ENCODE measurements around the gene COPE.
A peak's percentile ranks its signal among the peaks of the same experiment; 100 is the strongest.
"Not testable (repeated sequence)": the region's sequence is repeated elsewhere in the genome, so short reads cannot be mapped to it uniquely, and the experiment has no call there.

COPE gene

DNA sequence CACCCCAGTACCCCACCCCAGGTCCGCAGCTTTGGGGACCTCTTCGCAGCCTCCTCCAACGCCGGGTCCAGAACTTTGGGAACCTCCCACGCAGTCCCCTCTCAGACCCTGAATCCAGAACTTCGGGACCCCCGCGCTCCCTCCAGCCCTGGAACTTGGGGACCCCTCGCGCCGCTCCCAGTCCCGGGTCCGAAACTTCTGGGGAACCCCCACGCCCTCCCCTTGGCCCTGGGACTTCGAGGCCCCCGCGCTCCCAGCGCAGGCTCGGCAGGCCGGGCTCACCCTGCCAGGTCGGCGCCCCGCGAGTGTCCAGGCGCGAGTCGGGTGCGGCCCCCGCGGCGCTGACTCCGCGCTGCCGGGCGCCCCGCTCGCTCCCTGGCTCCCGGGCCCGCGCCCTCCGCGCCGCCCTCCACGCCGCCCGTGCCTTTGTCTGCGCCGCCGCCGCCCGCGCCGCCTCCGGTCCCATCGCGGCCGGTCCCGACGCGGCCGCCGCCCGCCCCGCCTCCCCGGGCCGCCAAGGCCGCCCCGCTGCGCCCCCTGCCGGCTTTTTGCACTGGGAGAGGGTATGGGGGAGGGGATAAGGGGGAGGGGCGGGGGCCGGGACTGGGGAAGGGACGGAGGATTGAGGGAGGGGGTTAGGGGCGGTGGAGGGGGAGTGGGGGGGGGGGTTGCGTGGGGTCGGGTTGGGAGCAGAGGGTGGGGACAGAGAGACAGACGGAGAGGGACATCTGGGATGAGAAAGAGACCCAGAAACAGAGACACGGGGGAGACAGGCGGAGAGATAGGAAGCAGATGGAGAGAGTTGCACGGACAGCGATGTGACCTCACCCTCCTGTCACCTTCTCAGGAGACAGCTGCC lies 21.8 kb upstream of the COPE start, which contains the start of gene HOMER3:
Gene HOMER3, minus strand, starts transcription at position 449 of the 859 bp plus-strand sequence. CDS start 2,235 bp downstream, outside the sequence.
- DNase-seq (ENCODE audit: low read depth, low spot score) = peak; percentile 51

DNA sequence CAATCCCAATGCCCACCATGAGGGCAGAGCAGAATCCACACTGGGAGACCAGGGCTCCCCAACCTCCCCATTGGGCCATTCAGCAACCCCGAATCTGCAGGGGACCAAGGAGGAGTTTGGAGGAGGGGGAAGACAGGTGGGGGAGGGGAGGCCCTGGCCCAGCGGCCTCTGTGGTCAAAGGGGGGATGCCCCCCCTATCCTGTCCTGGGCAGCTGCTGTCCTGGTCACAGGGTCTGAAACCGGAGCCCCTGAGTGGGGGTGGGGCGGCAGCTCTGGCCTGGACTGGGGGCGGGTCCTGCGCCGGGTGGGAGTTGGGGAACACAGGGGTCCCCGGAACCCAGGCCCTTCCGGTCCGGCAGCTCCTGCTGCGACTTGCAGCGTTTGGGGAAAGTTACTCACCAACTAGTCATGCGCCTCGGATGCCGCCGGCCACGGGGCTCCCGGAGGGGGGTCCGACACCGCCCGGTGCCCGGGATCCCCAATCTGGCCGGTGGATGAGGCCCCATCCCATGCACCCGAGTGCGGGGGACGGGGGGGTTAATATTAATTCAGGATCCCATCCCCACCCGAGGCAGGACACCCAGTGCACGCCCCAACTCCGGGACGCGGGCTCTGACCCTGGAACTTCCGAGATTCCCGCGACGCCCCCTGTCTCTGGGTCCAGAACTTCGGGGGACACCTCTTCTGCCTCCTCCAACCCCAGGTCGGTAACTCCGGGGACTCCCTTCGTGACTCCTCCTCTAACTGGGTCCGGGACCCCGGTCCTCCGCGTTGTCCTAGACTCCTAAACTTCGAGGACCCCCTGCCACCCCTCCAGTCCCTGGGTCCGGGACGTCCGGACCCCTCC lies 21.0 kb upstream of the COPE start:
- no peak for DNase-seq (ENCODE audit: low read depth, low spot score)

DNA sequence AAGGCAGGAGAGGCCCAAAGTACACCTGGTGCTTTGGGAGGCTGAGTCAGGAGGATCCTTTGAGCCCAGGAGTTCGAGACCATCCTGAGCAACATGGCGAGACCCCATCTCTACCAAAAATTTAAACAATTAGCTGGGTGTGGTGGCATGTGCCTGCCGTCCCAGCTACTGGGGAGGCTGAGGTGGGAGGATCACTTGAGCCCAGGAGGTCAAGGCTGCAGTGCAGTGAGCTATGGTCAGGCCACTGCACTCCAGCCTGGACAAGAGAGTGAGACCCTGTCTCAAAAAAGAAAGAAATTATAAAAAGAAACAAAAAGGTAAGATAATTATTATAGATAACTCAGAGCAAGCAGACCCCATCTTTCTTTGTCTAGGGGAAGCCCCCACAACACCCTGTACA lies 20.0 kb upstream of the COPE start:
- DNase-seq (ENCODE audit: low read depth, low spot score) = no peak

DNA sequence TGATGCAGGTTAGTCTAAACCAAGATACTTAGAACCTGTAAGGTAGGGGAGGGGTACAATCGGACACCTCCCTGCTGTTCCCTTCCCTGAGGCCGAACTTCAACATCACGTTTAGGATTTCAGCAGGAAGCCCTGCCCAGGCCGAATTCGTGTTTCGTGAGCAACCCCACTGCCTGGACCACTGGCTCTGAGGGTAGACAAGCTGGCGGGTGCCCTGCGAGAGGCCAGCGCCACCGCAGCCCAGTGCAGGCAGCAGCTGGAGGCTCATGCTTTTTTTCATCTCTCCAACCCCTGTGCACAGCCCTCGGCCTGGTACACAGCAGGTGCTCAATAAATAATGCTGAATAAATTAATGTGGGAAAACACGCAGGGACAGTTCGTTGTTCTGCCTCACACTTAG lies 14.1 kb upstream of the COPE start:
- DNase-seq (ENCODE audit: low read depth, low spot score) = no peak

DNA sequence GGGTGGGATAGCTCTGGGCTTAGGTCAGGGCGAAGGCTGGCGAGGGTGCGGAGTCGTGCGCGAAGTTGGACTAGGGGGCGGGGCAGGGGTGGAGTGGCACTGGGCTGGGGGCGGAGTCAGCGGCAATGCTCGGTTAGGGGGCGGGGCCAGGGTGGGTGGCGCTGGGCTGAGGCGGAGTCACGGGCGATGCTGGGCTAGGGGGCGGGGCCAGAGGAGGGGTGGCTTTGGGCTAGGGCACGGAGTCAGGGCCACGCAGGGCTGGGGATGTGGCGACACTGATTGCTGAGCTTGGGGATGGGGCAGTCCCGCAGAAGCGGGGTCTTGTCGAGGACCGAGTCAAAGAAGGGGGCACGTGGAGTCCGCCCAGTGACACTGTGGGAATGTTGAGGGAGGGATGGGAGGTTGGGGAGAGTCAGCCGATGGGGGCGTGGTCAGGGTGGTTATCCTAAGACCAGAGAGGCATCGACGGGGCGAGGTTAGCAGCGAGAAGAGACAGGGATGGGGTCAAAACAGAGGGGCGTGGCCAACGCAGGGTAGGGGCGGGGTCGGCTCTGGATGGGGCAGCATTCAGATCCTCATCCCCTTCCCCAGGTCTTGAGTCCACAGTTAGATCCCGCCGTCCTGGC lies 13.1 kb upstream of the COPE start:
- DNase-seq (ENCODE audit: low read depth, low spot score) = peak; percentile 63

DNA sequence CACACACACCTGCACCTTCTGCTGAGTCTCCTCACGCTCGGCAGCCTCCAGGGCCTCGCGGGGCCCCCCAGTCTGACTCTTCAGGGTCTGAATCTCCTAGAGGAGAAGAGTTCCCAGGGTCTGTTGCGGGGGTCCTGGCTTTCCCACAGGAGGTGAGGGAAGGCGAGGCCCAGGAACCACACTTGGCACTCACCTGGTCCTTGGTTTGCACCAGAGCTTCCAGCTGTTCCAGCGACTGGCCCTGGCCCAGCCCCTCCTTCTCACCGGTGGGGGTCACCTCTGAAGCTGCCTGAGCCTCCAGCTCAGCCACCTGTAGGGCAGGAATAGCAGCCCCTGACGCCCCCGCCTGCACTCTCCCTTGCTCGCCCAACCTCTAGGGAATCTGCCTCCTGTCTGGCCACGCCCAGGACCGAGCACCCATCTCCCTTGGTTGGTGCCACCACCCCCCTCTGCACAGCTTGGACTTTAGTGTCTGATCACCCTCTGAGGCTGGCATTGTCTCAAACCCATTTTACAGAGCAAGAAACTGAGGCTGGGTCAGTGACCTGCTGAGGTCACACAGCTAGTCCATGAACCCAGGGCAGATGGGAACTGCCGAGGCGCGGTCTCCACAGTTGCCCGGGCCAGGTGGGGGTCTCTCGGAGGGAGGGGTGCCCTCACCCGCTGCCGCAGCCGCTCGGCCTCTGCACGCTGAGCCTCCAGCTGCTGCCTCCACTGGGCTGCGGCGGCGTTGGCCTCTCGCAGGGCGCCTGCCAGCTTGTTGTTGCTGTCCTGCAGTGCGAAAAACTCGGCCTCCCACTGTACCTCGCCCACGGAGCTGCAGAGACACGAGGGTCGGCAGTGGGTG lies 12.4 kb upstream of the COPE start:
- no peak for DNase-seq (ENCODE audit: low read depth, low spot score)

DNA sequence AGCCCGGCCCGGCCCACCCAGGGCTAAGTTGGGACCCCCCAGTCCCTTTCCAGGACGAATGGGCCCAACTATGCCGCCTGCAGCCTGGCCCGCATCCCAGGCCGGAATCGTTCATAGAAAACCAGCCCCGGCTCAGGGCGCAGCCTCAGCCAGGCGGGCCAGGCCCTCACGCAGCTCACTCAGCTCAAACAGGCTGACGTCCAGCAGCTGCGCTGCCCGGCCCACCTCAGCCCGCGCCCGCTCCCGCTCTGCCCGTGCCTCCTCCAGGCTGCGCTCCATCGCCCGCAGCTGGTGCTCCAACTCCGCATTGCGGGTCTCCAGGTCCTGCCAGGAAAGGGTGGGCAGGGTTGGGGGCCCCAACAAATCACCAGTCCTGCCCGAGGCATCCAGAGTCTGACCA lies 10.1 kb upstream of the COPE start:
- DNase-seq (ENCODE audit: low read depth, low spot score) = no peak

DNA sequence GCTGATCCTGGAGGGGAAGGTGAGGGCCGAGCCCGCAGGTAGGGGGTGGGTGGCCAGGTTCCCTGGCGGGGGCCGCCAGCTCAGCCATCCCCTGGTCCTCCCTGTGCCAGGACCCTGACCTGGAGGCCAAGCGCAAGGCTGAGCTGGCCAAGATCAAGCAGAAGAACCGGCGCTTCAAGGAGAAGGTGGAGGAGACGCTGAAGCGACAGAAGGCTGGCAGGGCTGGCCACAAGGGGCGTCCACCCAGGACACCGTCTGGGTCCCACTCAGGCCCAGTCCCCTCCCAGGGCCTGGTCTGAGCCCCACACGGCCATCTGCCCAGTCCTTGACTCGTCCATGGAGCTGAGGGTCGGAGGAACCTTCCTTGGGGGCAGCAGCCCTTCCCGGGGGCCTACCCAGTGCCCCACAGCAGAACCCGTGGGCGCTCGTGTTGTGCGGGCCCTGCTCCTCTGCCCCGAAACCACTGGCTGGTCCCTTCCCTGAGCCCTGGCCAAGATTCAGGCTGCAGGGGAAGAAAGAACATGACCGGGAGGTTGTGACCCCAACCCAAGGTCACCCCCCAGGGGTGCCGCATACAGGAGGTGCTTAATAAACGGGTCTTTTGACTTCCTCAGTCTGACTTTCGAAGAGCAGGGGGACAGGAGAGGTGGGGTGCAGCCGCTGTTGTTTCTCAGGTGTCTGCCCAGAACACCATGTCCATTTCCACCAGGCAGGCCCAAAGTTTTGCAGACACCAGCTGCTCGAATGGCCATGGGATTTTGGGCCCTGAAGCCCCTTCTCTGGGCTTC lies 9.0 kb upstream of the COPE start:
- no peak for DNase-seq (ENCODE audit: low read depth, low spot score)

DNA sequence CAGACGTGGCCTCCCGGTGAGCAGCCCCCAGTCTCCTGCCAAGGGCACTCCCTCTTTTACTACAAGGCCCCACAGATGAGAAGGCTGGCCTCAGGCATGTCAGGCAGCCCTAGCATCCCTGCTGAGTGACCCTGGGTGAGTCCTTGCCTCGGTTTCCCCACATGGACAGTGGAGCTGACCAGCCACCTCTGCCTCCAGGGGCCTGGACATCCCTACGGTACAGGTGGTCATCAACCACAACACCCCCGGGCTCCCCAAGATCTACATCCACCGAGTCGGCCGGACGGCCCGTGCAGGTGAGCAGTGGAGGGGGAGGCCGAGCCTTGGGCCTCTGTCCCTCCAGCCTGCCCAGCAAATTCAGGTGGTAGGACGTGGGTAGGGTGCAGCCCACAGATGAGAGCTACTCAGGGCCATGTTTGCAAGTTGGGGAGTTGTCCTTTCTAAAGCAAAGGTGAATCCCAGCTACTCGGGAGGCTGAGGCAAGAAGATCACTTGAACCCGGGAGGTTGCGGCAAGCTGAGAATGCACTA lies 5.6 kb upstream of the COPE start:
- DNase-seq (ENCODE audit: low read depth, low spot score) = no peak

DNA sequence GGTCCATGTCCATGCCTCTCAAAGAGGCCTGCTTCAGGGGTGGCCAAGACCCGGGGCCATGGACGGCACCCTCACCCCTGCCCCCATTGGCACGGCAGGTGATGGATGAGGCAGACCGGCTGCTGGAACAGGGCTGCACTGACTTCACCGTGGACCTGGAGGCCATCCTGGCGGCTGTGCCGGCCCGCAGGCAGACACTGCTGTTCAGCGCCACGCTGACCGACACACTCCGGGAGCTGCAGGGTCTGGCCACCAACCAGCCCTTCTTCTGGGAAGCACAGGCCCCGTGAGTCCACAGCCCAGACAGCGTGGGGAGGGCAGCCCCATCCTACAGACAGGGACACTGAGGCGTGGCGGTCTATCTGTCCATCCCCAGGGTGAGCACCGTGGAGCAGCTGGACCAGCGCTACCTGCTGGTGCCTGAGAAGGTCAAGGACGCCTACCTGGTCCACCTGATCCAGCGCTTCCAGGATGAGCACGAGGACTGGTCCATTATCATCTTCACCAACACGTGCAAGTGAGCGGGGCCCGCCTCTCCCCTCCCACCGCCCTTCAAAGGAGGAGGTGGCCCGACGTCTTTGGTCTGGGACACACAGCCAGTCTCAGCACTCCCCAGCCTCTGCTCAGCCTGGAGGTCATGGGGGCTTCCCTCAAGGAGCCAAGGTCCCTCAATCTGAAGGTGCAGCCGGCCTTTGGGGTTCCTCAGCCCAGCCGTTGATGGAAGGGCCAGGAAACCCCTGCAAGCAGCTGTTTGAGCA lies 3.2 kb upstream of the COPE start:
- DNase-seq (ENCODE audit: low read depth, low spot score) = no peak

DNA sequence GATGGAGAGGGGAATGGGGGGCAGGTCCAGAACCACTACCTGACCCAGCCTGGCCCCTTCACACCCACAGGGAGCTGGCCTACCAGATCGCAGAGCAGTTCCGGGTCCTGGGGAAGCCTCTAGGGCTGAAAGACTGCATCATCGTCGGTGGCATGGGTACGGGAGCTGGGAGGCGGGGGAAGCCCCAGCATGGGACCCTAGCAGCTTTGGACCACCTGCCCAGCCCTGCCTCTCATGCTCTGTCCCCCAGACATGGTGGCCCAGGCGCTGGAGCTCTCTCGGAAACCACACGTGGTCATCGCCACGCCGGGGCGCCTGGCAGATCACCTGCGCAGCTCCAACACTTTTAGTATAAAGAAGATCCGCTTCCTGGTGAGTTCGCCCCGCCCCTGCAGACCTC lies 2.4 kb upstream of the COPE start:
- no peak for DNase-seq (ENCODE audit: low read depth, low spot score)

DNA sequence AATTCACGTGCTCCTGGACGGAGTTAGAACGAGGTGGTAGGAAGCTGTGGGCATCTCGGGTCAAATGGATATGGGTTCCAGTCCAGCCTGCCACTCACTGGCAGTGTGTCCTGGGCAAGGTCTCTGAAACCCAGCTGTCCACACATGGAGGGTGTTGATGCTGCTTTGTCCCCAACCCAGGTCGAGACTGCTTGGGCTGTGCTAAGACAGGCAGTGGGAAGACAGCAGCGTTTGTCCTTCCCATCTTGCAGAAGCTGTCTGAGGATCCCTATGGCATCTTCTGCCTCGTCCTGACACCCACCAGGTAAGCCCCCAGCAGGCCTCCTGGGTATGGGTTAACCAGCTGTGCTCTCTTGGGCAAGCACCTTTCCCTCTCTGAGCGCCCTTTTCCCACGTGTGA lies 1.2 kb upstream of the COPE start:
- no peak for DNase-seq (ENCODE audit: low read depth, low spot score)

DNA sequence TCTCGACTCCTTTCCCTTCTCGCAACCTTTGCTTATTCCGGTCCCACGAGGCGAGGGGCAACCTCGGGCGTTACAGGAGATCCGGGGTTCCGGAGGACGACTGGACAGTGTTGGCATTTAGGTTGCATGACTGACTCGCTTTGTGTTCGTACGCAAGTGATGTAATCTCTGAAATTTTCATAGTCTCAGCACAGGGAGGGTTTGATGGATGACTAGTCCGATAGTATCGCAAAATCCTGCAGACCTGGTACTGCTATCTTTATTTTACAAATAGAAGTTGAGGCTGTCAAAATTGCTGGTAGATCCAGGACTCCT lies 670 bp upstream of the COPE start:
- no peak for DNase-seq (ENCODE audit: low read depth, low spot score)

DNA sequence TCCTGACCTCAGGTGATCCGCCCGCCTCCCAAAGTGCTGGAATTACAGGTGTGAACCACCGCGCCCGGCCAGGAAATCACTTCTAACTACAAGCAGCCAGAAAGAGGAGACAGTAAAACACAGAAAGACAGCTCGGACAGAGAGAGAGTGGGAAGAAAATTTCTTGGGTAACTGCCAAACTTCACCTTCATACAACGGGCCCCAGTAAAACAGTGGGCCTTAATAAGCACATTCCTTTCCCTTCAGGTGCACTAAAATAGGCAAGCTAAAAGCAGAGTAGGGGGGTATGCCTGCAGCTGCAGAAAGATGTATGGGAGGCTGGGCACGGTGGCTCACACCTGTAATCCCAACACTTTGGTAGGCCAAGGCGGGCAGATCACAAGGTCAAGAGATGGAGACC lies 1.6 kb downstream of the COPE start:
- DNase-seq (ENCODE audit: low read depth, low spot score) = not testable (repeated sequence)

DNA sequence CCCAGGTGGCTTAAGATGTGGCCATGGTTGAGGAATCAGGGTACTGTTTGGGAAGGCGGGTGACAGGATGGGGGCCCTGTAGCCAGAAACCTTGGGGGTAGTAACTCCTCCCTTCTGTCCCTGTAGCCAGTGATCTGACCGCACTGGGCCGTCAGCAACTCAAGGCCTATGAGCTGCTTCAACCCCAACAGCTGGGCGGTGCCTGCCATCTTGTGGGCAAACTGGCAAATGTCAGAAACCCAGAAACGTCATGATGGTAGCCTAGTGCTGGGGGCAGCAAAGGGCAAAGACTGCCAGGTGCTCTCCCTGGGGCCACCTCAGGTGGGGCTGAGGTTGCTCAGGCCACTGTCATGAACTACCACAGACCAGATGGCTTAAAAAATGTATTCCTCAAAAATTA lies 3.5 kb downstream of the COPE start:
- DNase-seq (ENCODE audit: low read depth, low spot score) = no peak

DNA sequence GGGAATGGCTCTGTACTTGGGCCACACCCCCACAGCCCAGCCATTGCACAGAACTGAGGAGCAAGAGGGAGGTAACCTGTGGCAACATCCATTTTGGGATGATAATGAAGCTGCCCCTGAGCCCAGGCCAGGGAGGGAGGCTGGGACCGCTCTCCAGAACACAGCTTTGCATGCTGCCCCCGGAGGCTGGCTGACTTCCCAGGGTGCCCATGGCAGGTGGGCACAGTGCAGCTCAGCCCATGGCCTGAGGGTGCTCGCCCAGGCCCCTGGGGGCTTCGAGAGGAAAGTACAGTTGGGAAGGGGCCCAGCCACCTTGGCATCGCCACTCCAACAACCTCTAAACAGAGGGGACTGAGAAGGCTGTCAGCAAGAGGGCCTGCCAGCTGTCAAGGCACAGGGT lies 5.7 kb downstream of the COPE start:
- DNase-seq (ENCODE audit: low read depth, low spot score) = no peak

DNA sequence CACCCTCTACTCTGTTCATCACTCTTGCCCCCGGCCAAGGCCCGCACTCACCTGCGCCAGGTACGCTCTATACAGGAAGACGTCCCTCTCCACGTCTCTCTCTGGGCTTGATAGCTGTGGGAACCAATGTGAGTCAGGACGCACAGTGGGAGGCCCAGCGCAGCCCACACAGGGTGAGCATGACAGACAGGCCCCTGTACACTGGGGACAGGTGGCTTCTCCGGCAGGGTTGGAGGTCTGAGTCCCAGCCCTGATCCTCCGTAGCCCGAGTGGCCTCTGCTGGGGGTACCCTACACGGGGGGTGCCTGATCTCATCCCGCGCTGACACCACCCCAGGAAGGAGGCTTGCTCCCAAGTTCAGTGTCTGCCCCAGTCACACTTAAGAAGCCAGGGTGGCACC lies 6.3 kb downstream of the COPE start:
- DNase-seq (ENCODE audit: low read depth, low spot score) = no peak

DNA sequence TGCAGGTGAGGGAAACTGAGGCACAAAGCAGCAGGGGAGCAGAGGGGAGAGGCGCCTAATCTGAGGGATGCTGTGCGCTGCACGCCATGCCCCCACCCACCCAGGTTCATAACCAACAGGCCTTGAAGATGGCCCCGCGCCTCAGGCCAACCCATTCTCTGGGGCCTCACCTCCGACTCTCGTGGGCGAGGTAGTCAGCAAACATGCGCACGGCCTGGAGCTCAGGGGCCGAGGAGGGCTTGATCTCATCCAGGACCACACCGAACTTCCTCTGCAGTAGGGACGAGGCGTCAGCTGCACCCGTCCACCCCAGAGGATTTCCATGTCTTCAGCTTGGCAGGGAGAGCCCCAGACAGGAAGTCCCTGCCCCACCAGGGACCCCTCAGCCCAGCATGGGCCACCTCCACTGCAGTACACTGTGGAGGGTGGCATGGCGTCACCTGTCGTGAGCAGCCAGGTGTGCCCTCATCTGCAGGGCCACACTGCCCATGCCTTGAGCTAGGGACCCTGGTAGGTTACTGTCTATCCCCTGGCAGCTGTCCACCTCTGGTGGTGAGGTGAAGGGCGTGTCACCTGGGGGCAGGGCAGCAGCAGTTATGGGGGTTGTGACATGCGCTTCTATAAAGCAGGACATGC lies 8.3 kb downstream of the COPE start:
- DNase-seq (ENCODE audit: low read depth, low spot score) = no peak

DNA sequence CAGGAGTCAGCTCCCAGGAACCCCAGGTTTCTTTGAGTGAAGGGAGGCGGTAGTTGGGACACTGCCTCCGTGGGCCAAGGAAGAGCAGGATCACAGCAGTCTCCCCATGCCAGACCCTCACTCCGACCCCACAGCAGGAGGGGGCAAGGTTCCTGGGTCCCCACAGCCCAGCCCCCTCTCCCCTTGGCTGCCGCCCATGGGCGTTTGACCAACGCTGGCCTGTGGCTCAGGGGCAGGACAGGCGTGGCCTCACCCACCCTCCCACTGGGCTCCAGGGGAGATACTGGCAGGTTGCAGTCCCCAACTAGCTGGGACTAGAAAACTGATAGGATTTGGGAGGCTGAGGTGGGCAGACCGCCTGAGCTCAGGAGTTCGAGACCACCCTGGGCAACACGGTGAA lies 9.2 kb downstream of the COPE start:
- DNase-seq (ENCODE audit: low read depth, low spot score) = no peak
